HG02588 (cell line): ENCODE results near the gene KSR2.
"Not testable (repeated sequence)": the region's sequence is repeated elsewhere in the genome, so short reads cannot be mapped to it uniquely, and the experiment has no call there.

Source experiments
- ATAC-seq: cut with Tn5 transposase; IDR thresholded peaks from one replicate; pipeline ENCODE4 v1.9.1; 2021; ENCODE audit warnings: mild to moderate bottlenecking, moderate library complexity; ENCODE audit not compliant: unreplicated experiment

The KSR2 gene

GRCh38 chr12:117968826-117969659, at the start of gene KSR2:
Gene KSR2 (minus strand): TSS chr12:117968990. CDS start chr12:117968255, 735 bp downstream.
- peak; percentile 61 for ATAC-seq

GRCh38 chr12:118017926-118018325, 49.1 kb upstream of the KSR2 start:
- no peak for ATAC-seq

GRCh38 chr12:118016424-118017264, 47.9 kb upstream of the KSR2 start, which contains the start of gene RFC5:
Gene RFC5 (plus strand): TSS chr12:118016703. CDS start chr12:118016828, 125 bp downstream.
- ATAC-seq: peak; percentile 98

- no peak for ATAC-seq
These were observed 47.2 kb upstream of the KSR2 start for GRCh38 chr12:118015944-118016343.

GRCh38 chr12:118015306-118015705, 46.5 kb upstream of the KSR2 start:
- no peak for ATAC-seq

GRCh38 chr12:118013283-118013682, 44.5 kb upstream of the KSR2 start:
- ATAC-seq: no peak

- no peak for ATAC-seq
These were observed 43.2 kb upstream of the KSR2 start for GRCh38 chr12:118011961-118012360.

GRCh38 chr12:118011377-118011776, 42.6 kb upstream of the KSR2 start:
- ATAC-seq: no peak

- no peak for ATAC-seq
These were observed 42.1 kb upstream of the KSR2 start for GRCh38 chr12:118010903-118011302.

GRCh38 chr12:117999806-118000205, 31.0 kb upstream of the KSR2 start:
- ATAC-seq: not testable (repeated sequence)

GRCh38 chr12:117998719-117999118, 29.9 kb upstream of the KSR2 start:
- ATAC-seq: no peak

GRCh38 chr12:117994551-117995438, 26.0 kb upstream of the KSR2 start:
- no peak for ATAC-seq

- ATAC-seq: no peak
These were observed 18.1 kb upstream of the KSR2 start for GRCh38 chr12:117986705-117987469.

GRCh38 chr12:117985182-117985581, 16.4 kb upstream of the KSR2 start:
- no peak for ATAC-seq

GRCh38 chr12:117981267-117981666, 12.5 kb upstream of the KSR2 start:
- ATAC-seq: no peak

- ATAC-seq: no peak
These were observed 11.8 kb upstream of the KSR2 start for GRCh38 chr12:117980616-117981015.

GRCh38 chr12:117977373-117977772, 8.6 kb upstream of the KSR2 start:
- no peak for ATAC-seq

- no peak for ATAC-seq
These were observed 6.2 kb upstream of the KSR2 start for GRCh38 chr12:117975006-117975405.

- ATAC-seq: no peak
These were observed 3.5 kb upstream of the KSR2 start for GRCh38 chr12:117972301-117972700.

- no peak for ATAC-seq
These were observed 1.5 kb upstream of the KSR2 start for GRCh38 chr12:117970334-117970733.
